Left ventricle myocardium inferior (tissue), 1 donor: ENCODE results near the gene SLC31A1. TPM values are rescaled to one million over a fixed set of nuclear protein-coding genes. Genes with fewer than 3 reads are reported as not detected.

ENCODE experiments used
- DNase-seq: peaks from one replicate; pipeline ENCODE4 v3.0.0-alpha.2; 2020
- H3K27ac ChIP-seq: fragments of 200-600 bp; replicated peaks from 2 replicates; pipeline ENCODE4 v1.8.0; 2021
- H3K27me3 ChIP-seq: fragments of 200-600 bp; 2 replicates; pipeline ENCODE4 v1.8.0; 2021; ENCODE audit warnings: low read depth
- H3K36me3 ChIP-seq: fragments of 200-600 bp; 2 replicates; pipeline ENCODE4 v1.8.0; 2021
- H3K4me1 ChIP-seq: fragments of 200-600 bp; 2 replicates; pipeline ENCODE4 v1.8.0; 2021
- H3K4me3 ChIP-seq: fragments of 200-600 bp; 2 replicates; pipeline ENCODE4 v1.8.0; 2021; ENCODE audit warnings: mild to moderate bottlenecking, moderate library complexity
- H3K9me3 ChIP-seq: fragments of 200-600 bp; replicated peaks from 2 replicates; pipeline ENCODE4 v1.8.0; 2021
- CTCF ChIP-seq: fragments of 200-600 bp; IDR thresholded peaks from 2 replicates; pipeline ENCODE4 v1.8.0; 2021; ENCODE audit warnings: antibody characterized with exemption, mild to moderate bottlenecking, borderline replicate concordance
- intact Hi-C: fragments of 100-400 bp; cut with micrococcal nuclease; formaldehyde crosslinking; loops from one replicate; pipeline ENCODE4 v1.11.0; 2022
- total RNA-seq: library from RNA; stranded (reverse); fragmentation: NEBNext Ultra II Directional; extraction: Animal tissue kit (Norgen Biotek cat#: 25700); gene quantifications from one replicate; pipeline ENCODE4 v1.2.1, GENCODE V29; 2021
- donor health status: DM: no; HTN: yes; CAD: no; lungs with severe emphysema.

Gene SLC31A1
- total RNA-seq, 1 donor from 2014 or later: 12.6 TPM

- intact Hi-C loops: no loop called here
- Histone ChIP-seq H3K4me3 (no peak overlapping the region), H3K4me1 (no peaks in the 10 kb centered on the region), H3K27ac (no peak overlapping the region), H3K27me3 (no peaks in the 10 kb centered on the region), H3K9me3 (no peaks in the 10 kb centered on the region), H3K36me3 (peaks cover 65% of the 10 kb centered on the region)
- DNase-seq: no peak
- no peak for TF ChIP-seq CTCF
Observed at GRCh38 chr9:113258282-113258681, 36.9 kb downstream of the SLC31A1 start.

GRCh38 chr9:113261917-113262671, 40.8 kb downstream of the SLC31A1 start:
- H3K36me3 ChIP-seq: peaks cover 70% of the 10 kb centered on the region
- no peaks in the 10 kb centered on the region for H3K27me3 ChIP-seq
- no peak overlapping the region for H3K27ac ChIP-seq
- no peak for DNase-seq
- no peak overlapping the region for H3K4me3 ChIP-seq
- no peaks in the 10 kb centered on the region for H3K9me3 ChIP-seq
- no peak for TF ChIP-seq CTCF
- no peaks in the 10 kb centered on the region for H3K4me1 ChIP-seq
- intact Hi-C loops: no loop called here

GRCh38 chr9:113266174-113266573, 44.8 kb downstream of the SLC31A1 start:
- intact Hi-C loops: no loop called here
- H3K27me3 ChIP-seq: no peaks in the 10 kb centered on the region
- no peak for TF ChIP-seq CTCF
- no peaks in the 10 kb centered on the region for H3K9me3 ChIP-seq
- no peak overlapping the region for H3K4me3 ChIP-seq
- no peak overlapping the region for H3K27ac ChIP-seq
- peaks cover 10% of the 10 kb centered on the region for H3K4me1 ChIP-seq
- peaks cover 70% of the 10 kb centered on the region for H3K36me3 ChIP-seq
- DNase-seq: no peak

- H3K27ac ChIP-seq: no peak overlapping the region
- no peaks in the 10 kb centered on the region for H3K27me3 ChIP-seq
- no peak overlapping the region for H3K4me3 ChIP-seq
- no peak for DNase-seq
- intact Hi-C loops: no loop called here
- TF ChIP-seq CTCF: no peak
- H3K36me3 ChIP-seq: peaks cover 73% of the 10 kb centered on the region
- H3K4me1 ChIP-seq: peaks cover 22% of the 10 kb centered on the region
- no peaks in the 10 kb centered on the region for H3K9me3 ChIP-seq
Observed at GRCh38 chr9:113267911-113268566, 46.7 kb downstream of the SLC31A1 start.

GRCh38 chr9:113269355-113269754, 48.0 kb downstream of the SLC31A1 start:
- intact Hi-C loops: no loop called here
- H3K27me3 ChIP-seq: no peaks in the 10 kb centered on the region
- no peaks in the 10 kb centered on the region for H3K9me3 ChIP-seq
- H3K4me3 ChIP-seq: no peak overlapping the region
- no peak for DNase-seq
- peaks cover 76% of the 10 kb centered on the region for H3K36me3 ChIP-seq
- TF ChIP-seq CTCF: no peak
- H3K27ac ChIP-seq: no peak overlapping the region
- H3K4me1 ChIP-seq: peaks cover 31% of the 10 kb centered on the region
